ENCODE results near the gene PINLYP. TPM values are rescaled to one million over a fixed set of nuclear protein-coding genes. Genes with fewer than 3 reads are reported as not detected.

The PINLYP gene
- total and polyA plus RNA-seq, 2 donors (not counting 1 experiment from before 2014, with no cell fraction given): 5.1 to 14.7 TPM

GRCh38 chr19:43605875-43606568, 30.4 kb downstream of the PINLYP start:
- Histone ChIP-seq H4K20me1 (ENCODE audit: control insufficient read depth, extremely low read depth, insufficient read depth, low read length) (no peaks in the 10 kb centered on the region), H3K4me3 (replicated peaks in 1 of 4; ENCODE audit: control extremely low read depth in 1 of 4, insufficient read depth in 1 of 4, low read depth in 3 of 4, low read length in 4 of 4) (no peak overlapping the region), H3K4me1 (ENCODE audit: control insufficient read depth, extremely low read depth, insufficient read depth, low read length) (no peaks in the 10 kb centered on the region), H3K79me2 (ENCODE audit: control insufficient read depth, insufficient read depth, low read length) (no peaks in the 10 kb centered on the region), H3K36me3 (ENCODE audit: control insufficient read depth, insufficient read depth, low read length) (peaks cover 2% of the 10 kb centered on the region), H3K9ac (ENCODE audit: insufficient read depth, low read length) (no peak overlapping the region), H3K27me3 (ENCODE audit: control insufficient read depth, insufficient read depth, low read length) (no peaks in the 10 kb centered on the region), H3K9me3 (ENCODE audit: control insufficient read depth, insufficient read depth, low read depth, low read length) (no peaks in the 10 kb centered on the region), H3K4me2 (ENCODE audit: extremely low read depth, insufficient read depth, low read length) (no peak overlapping the region), H2AFZ (ENCODE audit: low read length) (no peak overlapping the region), H3K27ac (ENCODE audit: insufficient read depth, low read length) (no peak overlapping the region)
- TF ChIP-seq, protein P1, sequence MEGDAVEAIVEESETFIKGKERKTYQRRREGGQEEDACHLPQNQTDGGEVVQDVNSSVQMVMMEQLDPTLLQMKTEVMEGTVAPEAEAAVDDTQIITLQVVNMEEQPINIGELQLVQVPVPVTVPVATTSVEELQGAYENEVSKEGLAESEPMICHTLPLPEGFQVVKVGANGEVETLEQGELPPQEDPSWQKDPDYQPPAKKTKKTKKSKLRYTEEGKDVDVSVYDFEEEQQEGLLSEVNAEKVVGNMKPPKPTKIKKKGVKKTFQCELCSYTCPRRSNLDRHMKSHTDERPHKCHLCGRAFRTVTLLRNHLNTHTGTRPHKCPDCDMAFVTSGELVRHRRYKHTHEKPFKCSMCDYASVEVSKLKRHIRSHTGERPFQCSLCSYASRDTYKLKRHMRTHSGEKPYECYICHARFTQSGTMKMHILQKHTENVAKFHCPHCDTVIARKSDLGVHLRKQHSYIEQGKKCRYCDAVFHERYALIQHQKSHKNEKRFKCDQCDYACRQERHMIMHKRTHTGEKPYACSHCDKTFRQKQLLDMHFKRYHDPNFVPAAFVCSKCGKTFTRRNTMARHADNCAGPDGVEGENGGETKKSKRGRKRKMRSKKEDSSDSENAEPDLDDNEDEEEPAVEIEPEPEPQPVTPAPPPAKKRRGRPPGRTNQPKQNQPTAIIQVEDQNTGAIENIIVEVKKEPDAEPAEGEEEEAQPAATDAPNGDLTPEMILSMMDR (conservative IDR thresholded peaks at IDR 0.05 in 1 of 2, IDR thresholded peaks at IDR 0.05 in 1 of 2; ENCODE audit: low read depth in 1 of 2, low read length in 2 of 2): no peak
- TF ChIP-seq EZH2 (IDR thresholded peaks at IDR 0.05; ENCODE audit: low read length, missing control alignments): no peak
- DNase-seq (ENCODE audit: low read depth in 2 of 2): no peak

DNA sequence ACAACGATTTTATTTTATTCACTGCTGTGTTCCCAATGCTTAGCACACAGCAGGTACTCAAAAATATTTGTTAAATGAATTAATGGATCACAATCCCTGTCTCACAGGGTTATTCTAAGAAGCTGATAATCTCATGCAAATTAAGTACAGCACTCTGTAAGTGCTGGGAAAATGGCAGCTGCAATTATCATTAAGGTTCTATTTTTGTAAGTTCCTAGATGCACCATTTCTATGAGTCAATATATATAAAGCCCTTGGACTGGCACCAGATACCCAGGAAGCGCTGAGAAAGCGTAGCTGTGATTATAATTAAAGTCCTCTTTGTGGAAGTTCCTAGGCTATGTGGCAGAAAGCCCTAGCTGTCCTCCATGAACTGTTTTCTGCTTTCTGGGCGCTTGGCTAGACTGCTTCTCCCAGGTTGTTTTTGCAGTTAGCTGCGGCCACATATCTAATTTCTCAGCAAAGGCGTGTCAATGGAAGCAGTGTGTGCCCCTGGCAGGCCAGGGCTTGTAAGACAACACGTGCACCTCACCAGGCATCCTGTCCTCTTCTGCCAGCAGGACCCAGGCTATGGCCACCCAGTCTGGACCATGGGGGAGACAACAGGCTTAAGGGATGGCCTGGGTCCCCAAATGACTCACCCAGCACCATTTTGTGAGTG, 31.1 kb downstream of the PINLYP start:
- H3K4me3 ChIP-seq (replicated peaks in 1 of 4; ENCODE audit: control extremely low read depth in 1 of 4, insufficient read depth in 1 of 4, low read depth in 3 of 4, low read length in 4 of 4): no peak overlapping the region
- H3K9me3 ChIP-seq (ENCODE audit: control insufficient read depth, insufficient read depth, low read depth, low read length): no peaks in the 10 kb centered on the region
- H3K9ac ChIP-seq (ENCODE audit: insufficient read depth, low read length): no peak overlapping the region
- no peak overlapping the region for H2AFZ ChIP-seq (ENCODE audit: low read length)
- H3K4me1 ChIP-seq (ENCODE audit: control insufficient read depth, extremely low read depth, insufficient read depth, low read length): no peaks in the 10 kb centered on the region
- no peak overlapping the region for H3K4me2 ChIP-seq (ENCODE audit: extremely low read depth, insufficient read depth, low read length)
- H4K20me1 ChIP-seq (ENCODE audit: control insufficient read depth, extremely low read depth, insufficient read depth, low read length): no peaks in the 10 kb centered on the region
- H3K79me2 ChIP-seq (ENCODE audit: control insufficient read depth, insufficient read depth, low read length): no peaks in the 10 kb centered on the region
- H3K27ac ChIP-seq (ENCODE audit: insufficient read depth, low read length): no peak overlapping the region
- TF ChIP-seq EZH2 (IDR thresholded peaks at IDR 0.05; ENCODE audit: low read length, missing control alignments): no peak
- TF ChIP-seq, protein P1 (conservative IDR thresholded peaks at IDR 0.05 in 1 of 2, IDR thresholded peaks at IDR 0.05 in 1 of 2; ENCODE audit: low read depth in 1 of 2, low read length in 2 of 2): no peak
- DNase-seq (ENCODE audit: low read depth in 2 of 2): no peak
- peaks cover 2% of the 10 kb centered on the region for H3K36me3 ChIP-seq (ENCODE audit: control insufficient read depth, insufficient read depth, low read length)
- H3K27me3 ChIP-seq (ENCODE audit: control insufficient read depth, insufficient read depth, low read length): no peaks in the 10 kb centered on the region

- Histone ChIP-seq H2AFZ (ENCODE audit: low read length) (no peak overlapping the region), H3K4me1 (ENCODE audit: control insufficient read depth, extremely low read depth, insufficient read depth, low read length) (no peaks in the 10 kb centered on the region), H4K20me1 (ENCODE audit: control insufficient read depth, extremely low read depth, insufficient read depth, low read length) (no peaks in the 10 kb centered on the region), H3K36me3 (ENCODE audit: control insufficient read depth, insufficient read depth, low read length) (peaks cover 6% of the 10 kb centered on the region), H3K4me2 (ENCODE audit: extremely low read depth, insufficient read depth, low read length) (no peak overlapping the region), H3K79me2 (ENCODE audit: control insufficient read depth, insufficient read depth, low read length) (no peaks in the 10 kb centered on the region), H3K9me3 (ENCODE audit: control insufficient read depth, insufficient read depth, low read depth, low read length) (no peaks in the 10 kb centered on the region), H3K9ac (ENCODE audit: insufficient read depth, low read length) (no peak overlapping the region), H3K4me3 (replicated peaks in 1 of 4; ENCODE audit: control extremely low read depth in 1 of 4, insufficient read depth in 1 of 4, low read depth in 3 of 4, low read length in 4 of 4) (no peak overlapping the region), H3K27me3 (ENCODE audit: control insufficient read depth, insufficient read depth, low read length) (no peaks in the 10 kb centered on the region), H3K27ac (ENCODE audit: insufficient read depth, low read length) (no peak overlapping the region)
- TF ChIP-seq EZH2 (IDR thresholded peaks at IDR 0.05; ENCODE audit: low read length, missing control alignments): no peak
- TF ChIP-seq, protein P1 (conservative IDR thresholded peaks at IDR 0.05 in 1 of 2, IDR thresholded peaks at IDR 0.05 in 1 of 2; ENCODE audit: low read depth in 1 of 2, low read length in 2 of 2): no peak
- no peak for DNase-seq (ENCODE audit: low read depth in 2 of 2)
Measured at GRCh38 chr19:43607238-43608205, 31.9 kb downstream of the PINLYP start.
